ENCODE data around the gene EPHB2. TPM values are rescaled to one million over a fixed set of nuclear protein-coding genes. Genes with fewer than 3 reads are reported as not detected.

Gene EPHB2
- total and polyA plus RNA-seq, 2 donors (not counting 3 experiments of a cell fraction or from before 2014, with no cell fraction given) = 50.8 to 69.1 TPM

DNA sequence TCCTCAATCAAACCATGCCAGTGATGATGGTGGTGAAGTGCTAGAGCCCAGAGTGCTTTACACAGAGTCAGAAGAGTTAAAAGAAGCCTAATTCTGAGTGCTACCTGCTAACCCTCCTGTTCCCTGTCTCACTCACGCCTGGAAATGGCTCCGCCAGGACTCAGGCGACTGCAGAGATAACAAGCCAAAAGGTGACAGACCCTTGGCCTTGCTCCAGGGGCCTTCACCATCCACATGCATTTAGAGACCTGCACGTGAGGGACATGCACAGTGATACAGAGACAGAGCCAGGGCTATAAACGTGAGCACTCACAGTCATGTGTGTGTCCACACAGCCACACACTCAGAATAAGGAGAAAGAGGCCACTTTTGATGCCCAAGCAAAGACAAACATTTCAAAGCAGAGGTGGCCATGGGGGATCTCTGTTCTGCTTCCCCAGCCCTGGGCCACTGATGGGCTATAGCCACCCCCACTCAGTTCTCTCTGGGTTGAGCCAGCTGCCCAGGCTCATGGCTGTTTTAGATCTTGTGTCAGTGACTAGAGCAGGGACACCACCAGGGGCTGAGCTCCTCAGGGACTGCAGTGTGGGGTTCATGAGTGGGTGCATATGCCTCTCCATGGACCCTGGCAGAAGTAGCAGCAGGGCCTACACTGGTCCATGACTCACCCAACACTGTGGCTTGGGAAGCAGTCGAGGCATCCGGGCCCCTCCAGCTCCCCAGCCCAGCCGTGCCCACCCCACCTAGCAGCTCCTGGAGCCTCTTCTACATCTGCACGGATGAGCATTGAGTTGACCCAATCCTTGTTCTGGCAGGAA, 117.2 kb downstream of the EPHB2 start:
- intact Hi-C loops (cut with micrococcal nuclease) (no loop called here), dilution Hi-C loops (cut with MboI; ENCODE audit: extremely low pct_ligation_motif_present, low sequenced_read_pairs) (no loop called here)
- no peak for DNase-seq (ENCODE audit: low read depth, low spot score)
- Histone ChIP-seq H3K9ac (replicated peaks; ENCODE audit: extremely low read depth, insufficient read depth, low read length) (no peak overlapping the region), H3K9me3 (replicated peaks; ENCODE audit: control insufficient read depth, insufficient read depth, low read length) (no peaks in the 10 kb centered on the region), H3K4me3 (replicated peaks in 1 of 3; ENCODE audit: insufficient read depth in 1 of 3, low read depth in 1 of 3, low read length in 3 of 3) (no peak overlapping the region), H2AFZ (ENCODE audit: low read depth, low read length) (no peak overlapping the region), H3K4me1 (ENCODE audit: control insufficient read depth, extremely low read depth, insufficient read depth, low read length) (peaks cover 42% of the 10 kb centered on the region), H3K36me3 (ENCODE audit: control insufficient read depth in 2 of 2, extremely low read depth in 1 of 2, insufficient read depth in 2 of 2, low read length in 2 of 2) (no peaks in the 10 kb centered on the region), H3K27me3 (ENCODE audit: control insufficient read depth in 2 of 2, insufficient read depth in 2 of 2, low read length in 2 of 2) (no peaks in the 10 kb centered on the region), H3K79me2 (ENCODE audit: control insufficient read depth, insufficient read depth, low read length) (peaks cover 4% of the 10 kb centered on the region), H3K9me1 (replicated peaks; ENCODE audit: control insufficient read depth, extremely low read depth, insufficient read depth, low read length) (no peaks in the 10 kb centered on the region), H3K4me2 (ENCODE audit: insufficient read depth, low read length) (no peak overlapping the region), H3K27ac (ENCODE audit: insufficient read depth, low read depth, low read length) (no peak overlapping the region), H4K20me1 (replicated peaks; ENCODE audit: control insufficient read depth, extremely low read depth, insufficient read depth, low read length) (no peaks in the 10 kb centered on the region)
- FAIRE-seq = no peak
- ChIA-PET CTCF (interaction anchor here (2.4 kb wide), 1 partner anchor 124 kb away, joined by 10 read pairs; no protein-coding TSS in a partner anchor), POLR2A (no interaction called here)
- no TSS peak for BruUV-seq (replicated peaks)
- TF ChIP-seq JUN (IDR thresholded peaks at IDR 0.05; ENCODE audit: borderline replicate concordance, insufficient read depth, insufficient read length, low read depth) (no peak), POLR2AphosphoS5 (IDR thresholded peaks at IDR 0.05; ENCODE audit: insufficient read depth, low read depth, low read length) (no peak), POLR2A (IDR thresholded peaks at IDR 0.05; ENCODE audit: low read depth, low read length) (no peak), FOS (IDR thresholded peaks at IDR 0.05; ENCODE audit: borderline replicate concordance, insufficient read depth, low read length) (no peak), MYC (IDR thresholded peaks at IDR 0.05; ENCODE audit: low read depth, low read length) (no peak), EZH2 (IDR thresholded peaks at IDR 0.05; ENCODE audit: borderline replicate concordance, low read depth, low read length, severe bottlenecking) (no peak), GATA2 (IDR thresholded peaks at IDR 0.05; ENCODE audit: insufficient read depth, insufficient read length, low read depth, low read length) (no peak)
- TF ChIP-seq, protein P1, sequence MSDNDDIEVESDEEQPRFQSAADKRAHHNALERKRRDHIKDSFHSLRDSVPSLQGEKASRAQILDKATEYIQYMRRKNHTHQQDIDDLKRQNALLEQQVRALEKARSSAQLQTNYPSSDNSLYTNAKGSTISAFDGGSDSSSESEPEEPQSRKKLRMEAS (IDR thresholded peaks at IDR 0.05; ENCODE audit: insufficient read depth, insufficient read length) = no peak
- TF ChIP-seq, protein P2, sequence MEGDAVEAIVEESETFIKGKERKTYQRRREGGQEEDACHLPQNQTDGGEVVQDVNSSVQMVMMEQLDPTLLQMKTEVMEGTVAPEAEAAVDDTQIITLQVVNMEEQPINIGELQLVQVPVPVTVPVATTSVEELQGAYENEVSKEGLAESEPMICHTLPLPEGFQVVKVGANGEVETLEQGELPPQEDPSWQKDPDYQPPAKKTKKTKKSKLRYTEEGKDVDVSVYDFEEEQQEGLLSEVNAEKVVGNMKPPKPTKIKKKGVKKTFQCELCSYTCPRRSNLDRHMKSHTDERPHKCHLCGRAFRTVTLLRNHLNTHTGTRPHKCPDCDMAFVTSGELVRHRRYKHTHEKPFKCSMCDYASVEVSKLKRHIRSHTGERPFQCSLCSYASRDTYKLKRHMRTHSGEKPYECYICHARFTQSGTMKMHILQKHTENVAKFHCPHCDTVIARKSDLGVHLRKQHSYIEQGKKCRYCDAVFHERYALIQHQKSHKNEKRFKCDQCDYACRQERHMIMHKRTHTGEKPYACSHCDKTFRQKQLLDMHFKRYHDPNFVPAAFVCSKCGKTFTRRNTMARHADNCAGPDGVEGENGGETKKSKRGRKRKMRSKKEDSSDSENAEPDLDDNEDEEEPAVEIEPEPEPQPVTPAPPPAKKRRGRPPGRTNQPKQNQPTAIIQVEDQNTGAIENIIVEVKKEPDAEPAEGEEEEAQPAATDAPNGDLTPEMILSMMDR (IDR thresholded peaks at IDR 0.05; ENCODE audit: extremely low read depth in 1 of 2, insufficient read depth in 1 of 2, low read depth in 1 of 2, low read length in 2 of 2) = no peak
